Gastrocnemius medialis (tissue), 4 donors: Measurements from ENCODE around the gene PRPF4. TPM values are rescaled to one million over a fixed set of nuclear protein-coding genes. Genes with fewer than 3 reads are reported as not detected.

Experiments
- ATAC-seq, 2 donors: fragments of 150-250 bp; one replicate each; pipeline ENCODE4 v1.9.1; 2016
- DNase-seq, 2 donors: peaks; one replicate each; pipeline ENCODE4 v3.0.0-alpha.2; 2019
- H3K27ac ChIP-seq, 4 donors: fragments of 200-600 bp; sonication (generic); 1 replicate in 1 of 4; 2 replicates in 3 of 4; pipeline ENCODE4 v1.5.1; 2016 to 2018; ENCODE audit warnings: mild to moderate bottlenecking in 2 of 4, moderate library complexity in 1 of 4
- H3K27me3 ChIP-seq, 3 donors: fragments of 200-600 bp; sonication (generic) in 2 of 3; 1 replicate in 1 of 3; 2 replicates in 2 of 3; pipeline versions ENCODE4 v1.5.1 to v1.6.0; 2016 to 2019; ENCODE audit warnings: mild to moderate bottlenecking in 1 of 3, moderate library complexity in 1 of 3
- H3K36me3 ChIP-seq, 2 donors: fragments of 200-600 bp; sonication (generic) in 1 of 2; one replicate each; pipeline ENCODE4 v1.5.1; 2017 to 2018
- H3K4me1 ChIP-seq, 2 donors: fragments of 200-600 bp; sonication (generic) in 1 of 2; one replicate each; pipeline ENCODE4 v1.5.1; 2016 to 2017; ENCODE audit warnings: mild to moderate bottlenecking in 2 of 2
- H3K4me3 ChIP-seq, 4 donors: fragments of 200-600 bp; sonication (generic) in 3 of 4; 1 replicate in 1 of 4; 2 replicates in 3 of 4; pipeline ENCODE4 v1.5.1; 2016 to 2019; ENCODE audit warnings: mild to moderate bottlenecking in 2 of 4
- H3K9me3 ChIP-seq, 3 donors: fragments of 200-600 bp; sonication (generic) in 2 of 3; 1 replicate in 1 of 3; 2 replicates in 2 of 3; pipeline ENCODE4 v1.5.1; 2016 to 2019
- POLR2A ChIP-seq, 2 donors: fragments of 450-650 bp; IDR thresholded peaks; one replicate each; pipeline ENCODE4 v1.6.1; 2017; ENCODE audit warnings: antibody characterized with exemption in 2 of 2, mild to moderate bottlenecking in 2 of 2, moderate library complexity in 2 of 2
- in situ Hi-C, 4 donors: fragments of 200-750 bp; cut with MboI; loops; one replicate each; pipeline versions ENCODE4 v1.15.0 to v1.8.0; 2017; ENCODE audit warnings: low sequenced_read_pairs in 4 of 4
- intact Hi-C: fragments of 100-400 bp; cut with DNase I; formaldehyde crosslinking; loops from one replicate; pipeline ENCODE4 v1.15.1; 2023; ENCODE audit warnings: low total_unique reads
- total RNA-seq, 4 donors: library from RNA; depleted of rRNA; stranded (reverse); fragments of >200 nt; gene quantifications; one replicate each; pipeline versions ENCODE4 v1.1.0 to v1.2.3, GENCODE V29; 2016
- TF ChIP-seq, protein P1 (sequence below), 5 experiments: fragments of 450-650 bp in 3 of 5; fragments of 200-600 bp in 2 of 5; sonication (generic) in 2 of 5; IDR thresholded peaks in 4 of 5; conservative IDR thresholded peaks in 1 of 5; 1 replicate in 4 of 5; 2 replicates in 1 of 5; pipeline ENCODE4 v1.5.1; 2016 to 2019; ENCODE audit warnings: antibody characterized with exemption in 5 of 5, mild to moderate bottlenecking in 3 of 5, moderate library complexity in 3 of 5

Gene PRPF4
- total RNA-seq, 4 donors from 2014 or later = 14.0 to 19.6 (median 16.4) TPM

DNA sequence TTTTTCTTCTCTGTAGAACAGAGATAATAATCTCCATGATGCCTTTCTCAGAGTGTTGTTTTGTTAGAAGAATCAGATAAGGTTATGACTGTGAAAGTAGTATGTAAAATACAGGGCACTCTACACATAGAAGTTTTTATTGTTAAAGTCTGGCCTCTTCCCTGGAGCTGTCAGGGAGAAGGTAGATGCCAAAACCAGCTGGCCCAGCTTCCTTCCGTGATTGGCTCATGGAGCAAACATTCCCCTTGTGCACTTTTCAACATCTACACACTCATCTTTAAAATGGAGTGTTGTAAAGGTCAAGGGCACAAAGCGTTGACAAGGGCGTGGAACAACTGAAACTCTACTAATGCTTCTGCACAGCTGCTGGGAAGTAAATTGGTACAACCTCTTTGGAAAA is 35.1 kb downstream of the PRPF4 start:
- Histone ChIP-seq H3K4me1 (peaks cover 0 to 3% of the 10 kb centered on the region in 2 donors), H3K27ac (no peak overlapping the region), H3K27me3 (no peaks in the 10 kb centered on the region), H3K36me3 (no peaks in the 10 kb centered on the region), H3K4me3 (no peak overlapping the region), H3K9me3 (no peaks in the 10 kb centered on the region)
- no peak for ATAC-seq
- in situ Hi-C loops = loop anchor here in 1 of 4 donors (25.0 kb wide), 1 partner anchor 352 kb away; no protein-coding TSS in a partner anchor
- intact Hi-C loops = no loop called here
- no peak for DNase-seq
- TF ChIP-seq POLR2A (IDR thresholded peaks at IDR 0.05) = no peak
- TF ChIP-seq, protein P1, sequence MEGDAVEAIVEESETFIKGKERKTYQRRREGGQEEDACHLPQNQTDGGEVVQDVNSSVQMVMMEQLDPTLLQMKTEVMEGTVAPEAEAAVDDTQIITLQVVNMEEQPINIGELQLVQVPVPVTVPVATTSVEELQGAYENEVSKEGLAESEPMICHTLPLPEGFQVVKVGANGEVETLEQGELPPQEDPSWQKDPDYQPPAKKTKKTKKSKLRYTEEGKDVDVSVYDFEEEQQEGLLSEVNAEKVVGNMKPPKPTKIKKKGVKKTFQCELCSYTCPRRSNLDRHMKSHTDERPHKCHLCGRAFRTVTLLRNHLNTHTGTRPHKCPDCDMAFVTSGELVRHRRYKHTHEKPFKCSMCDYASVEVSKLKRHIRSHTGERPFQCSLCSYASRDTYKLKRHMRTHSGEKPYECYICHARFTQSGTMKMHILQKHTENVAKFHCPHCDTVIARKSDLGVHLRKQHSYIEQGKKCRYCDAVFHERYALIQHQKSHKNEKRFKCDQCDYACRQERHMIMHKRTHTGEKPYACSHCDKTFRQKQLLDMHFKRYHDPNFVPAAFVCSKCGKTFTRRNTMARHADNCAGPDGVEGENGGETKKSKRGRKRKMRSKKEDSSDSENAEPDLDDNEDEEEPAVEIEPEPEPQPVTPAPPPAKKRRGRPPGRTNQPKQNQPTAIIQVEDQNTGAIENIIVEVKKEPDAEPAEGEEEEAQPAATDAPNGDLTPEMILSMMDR (IDR thresholded peaks at IDR 0.05 in 4 of 5, conservative IDR thresholded peaks at IDR 0.05 in 1 of 5) = no peak

DNA sequence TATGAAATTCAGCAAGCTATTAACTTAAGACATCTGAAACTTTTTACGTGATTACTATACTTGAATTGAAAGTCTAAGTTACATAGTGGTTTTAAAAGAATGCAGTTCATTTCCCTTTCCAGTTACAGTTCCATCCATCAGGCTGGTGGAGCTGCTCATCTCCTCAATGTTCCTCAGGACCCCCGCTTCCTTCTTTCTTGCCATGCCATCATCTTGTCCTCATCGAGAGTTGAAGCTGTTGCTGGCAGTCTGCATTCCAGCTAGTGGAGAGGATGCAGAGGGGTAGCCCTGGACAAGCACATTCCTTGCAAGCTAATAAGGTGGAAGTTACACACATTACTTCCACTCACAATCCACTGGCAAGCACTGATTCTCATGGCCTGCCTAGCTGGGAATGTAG is 36.5 kb downstream of the PRPF4 start:
- Histone ChIP-seq H3K9me3 (no peaks in the 10 kb centered on the region), H3K27me3 (no peaks in the 10 kb centered on the region), H3K27ac (no peak overlapping the region), H3K4me3 (no peak overlapping the region), H3K4me1 (peaks cover 0 to 3% of the 10 kb centered on the region in 2 donors), H3K36me3 (no peaks in the 10 kb centered on the region)
- in situ Hi-C loops = loop anchor here in 1 of 4 donors (25.0 kb wide), 1 partner anchor 350 kb away; no protein-coding TSS in a partner anchor
- intact Hi-C loops = no loop called here
- DNase-seq (no peak), ATAC-seq (no peak)
- no peak for TF ChIP-seq POLR2A (IDR thresholded peaks at IDR 0.05)
- TF ChIP-seq, protein P1 (IDR thresholded peaks at IDR 0.05 in 4 of 5, conservative IDR thresholded peaks at IDR 0.05 in 1 of 5) = no peak

DNA sequence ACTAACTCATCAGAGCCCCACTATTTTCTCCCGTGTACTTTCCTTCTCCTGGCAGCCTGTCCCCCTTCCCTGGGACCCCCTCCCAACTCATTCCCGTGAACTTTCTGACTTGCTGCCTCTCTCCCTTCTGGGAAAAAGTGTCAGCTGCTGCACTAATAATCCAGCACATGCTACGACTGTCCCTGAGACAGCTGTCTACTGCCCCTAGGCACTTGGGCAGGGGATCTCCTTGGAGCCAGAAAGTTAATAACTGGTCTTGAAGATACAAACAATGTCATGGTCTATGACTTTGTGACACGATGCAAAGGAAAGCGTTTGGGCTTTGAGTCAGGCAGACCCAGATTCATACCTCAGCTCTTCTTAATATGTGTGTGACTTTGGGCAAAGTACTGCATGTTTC is 37.8 kb downstream of the PRPF4 start:
- H3K9me3 ChIP-seq = no peaks in the 10 kb centered on the region
- H3K27me3 ChIP-seq = no peaks in the 10 kb centered on the region
- in situ Hi-C loops (loop anchor here in 1 of 4 donors (25.0 kb wide), 1 partner anchor 349 kb away; no protein-coding TSS in a partner anchor), intact Hi-C loops (no loop called here)
- ATAC-seq (no peak), DNase-seq (no peak)
- TF ChIP-seq, protein P1 (IDR thresholded peaks at IDR 0.05 in 4 of 5, conservative IDR thresholded peaks at IDR 0.05 in 1 of 5) = no peak
- no peak for TF ChIP-seq POLR2A (IDR thresholded peaks at IDR 0.05)
- no peaks in the 10 kb centered on the region for H3K36me3 ChIP-seq
- peaks cover 0 to 3% of the 10 kb centered on the region in 2 donors for H3K4me1 ChIP-seq
- no peak overlapping the region for H3K27ac ChIP-seq
- no peak overlapping the region for H3K4me3 ChIP-seq

DNA sequence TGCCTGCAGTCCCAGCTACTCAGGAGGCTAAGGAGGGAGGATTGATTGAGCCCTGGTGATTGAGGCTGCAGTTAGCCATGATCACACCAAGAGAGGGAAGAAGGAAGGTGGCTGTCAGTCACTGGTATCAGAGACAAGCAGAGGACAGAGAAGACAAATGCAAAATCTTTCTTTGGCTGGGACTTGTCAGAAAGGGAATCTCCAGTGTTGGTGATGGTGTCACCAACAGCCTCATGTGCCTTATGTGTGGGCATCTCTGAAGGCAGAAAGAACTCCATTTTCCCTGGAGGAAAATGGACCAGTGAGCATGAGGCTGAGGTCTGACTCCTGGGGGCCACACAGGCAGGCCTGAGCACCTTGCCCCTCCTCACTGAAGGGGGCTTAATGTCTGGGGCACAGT is 39.8 kb downstream of the PRPF4 start:
- Histone ChIP-seq H3K27ac (no peak overlapping the region), H3K9me3 (no peaks in the 10 kb centered on the region), H3K27me3 (no peaks in the 10 kb centered on the region), H3K4me3 (no peak overlapping the region), H3K36me3 (no peaks in the 10 kb centered on the region), H3K4me1 (no peaks in the 10 kb centered on the region)
- DNase-seq = no peak
- no peak for ATAC-seq
- TF ChIP-seq, protein P1 (IDR thresholded peaks at IDR 0.05 in 4 of 5, conservative IDR thresholded peaks at IDR 0.05 in 1 of 5) = no peak
- no peak for TF ChIP-seq POLR2A (IDR thresholded peaks at IDR 0.05)
- intact Hi-C loops = no loop called here
- in situ Hi-C loops = loop anchor here in 1 of 4 donors (25.0 kb wide), 1 partner anchor 347 kb away; no protein-coding TSS in a partner anchor

DNA sequence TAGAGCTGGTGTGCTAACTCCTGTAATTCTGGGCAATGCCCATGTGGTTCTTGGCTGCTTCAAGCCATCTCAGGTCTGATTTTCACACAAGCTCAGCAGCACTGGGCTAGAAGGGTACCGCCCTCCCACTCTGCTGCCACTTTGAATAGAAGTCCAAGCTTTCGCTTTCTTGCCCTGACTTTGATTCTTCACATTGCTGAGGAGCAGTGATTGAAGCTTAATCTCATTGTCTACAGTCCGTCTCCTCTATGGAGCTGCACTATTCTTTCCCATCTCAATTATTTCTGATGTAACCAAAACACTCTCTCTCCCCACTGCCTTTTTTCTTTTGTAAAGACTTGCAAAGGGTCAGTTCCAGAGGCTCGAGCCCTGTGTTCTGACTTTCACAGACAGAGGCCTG is 40.6 kb downstream of the PRPF4 start:
- H3K4me1 ChIP-seq = no peaks in the 10 kb centered on the region
- TF ChIP-seq POLR2A (IDR thresholded peaks at IDR 0.05) = no peak
- TF ChIP-seq, protein P1 (IDR thresholded peaks at IDR 0.05 in 4 of 5, conservative IDR thresholded peaks at IDR 0.05 in 1 of 5) = no peak
- no peaks in the 10 kb centered on the region for H3K9me3 ChIP-seq
- no peaks in the 10 kb centered on the region for H3K27me3 ChIP-seq
- ATAC-seq (no peak), DNase-seq (no peak)
- H3K36me3 ChIP-seq = no peaks in the 10 kb centered on the region
- H3K4me3 ChIP-seq = no peak overlapping the region
- in situ Hi-C loops (loop anchor here in 1 of 4 donors (25.0 kb wide), 1 partner anchor 346 kb away; no protein-coding TSS in a partner anchor), intact Hi-C loops (no loop called here)
- no peak overlapping the region for H3K27ac ChIP-seq
